Stimulated activated CD8-positive, alpha-beta memory T cell treated with anti-CD3 and anti-CD28 coated beads, Interleukin-12 subunit alpha, Interleukin-12 subunit beta, amount 100 ng/mL, for 1 hour (primary cell): ENCODE data around the gene TRIM16.
A peak's percentile ranks its signal among the peaks of the same experiment; 100 is the strongest.
"Not testable (repeated sequence)": the region's sequence is repeated elsewhere in the genome, so short reads cannot be mapped to it uniquely, and the experiment has no call there.

Source experiments
- DNase-seq: peaks from one replicate; pipeline ENCODE4 v3.0.0-alpha.2; 2020; ENCODE audit warnings: low read depth

Gene TRIM16

GRCh38 chr17:15683824-15684478 lies at the start of gene TRIM16:
TRIM16 (minus strand) TSS chr17:15684311; CDS start chr17:15651609, 32,702 bp downstream.
- peak; percentile 67 for DNase-seq

GRCh38 chr17:15733174-15733789 lies 49.2 kb upstream of the TRIM16 start:
- DNase-seq = not testable (repeated sequence)

- DNase-seq = not testable (repeated sequence)
These were observed 47.8 kb upstream of the TRIM16 start, which contains the start of gene TBC1D26 for GRCh38 chr17:15731900-15732299. TBC1D26 (plus strand) TSS chr17:15732283; CDS start chr17:15735349, 3,066 bp downstream.

- not testable (repeated sequence) for DNase-seq
These were observed 46.4 kb upstream of the TRIM16 start for GRCh38 chr17:15730535-15730934.

DNA sequence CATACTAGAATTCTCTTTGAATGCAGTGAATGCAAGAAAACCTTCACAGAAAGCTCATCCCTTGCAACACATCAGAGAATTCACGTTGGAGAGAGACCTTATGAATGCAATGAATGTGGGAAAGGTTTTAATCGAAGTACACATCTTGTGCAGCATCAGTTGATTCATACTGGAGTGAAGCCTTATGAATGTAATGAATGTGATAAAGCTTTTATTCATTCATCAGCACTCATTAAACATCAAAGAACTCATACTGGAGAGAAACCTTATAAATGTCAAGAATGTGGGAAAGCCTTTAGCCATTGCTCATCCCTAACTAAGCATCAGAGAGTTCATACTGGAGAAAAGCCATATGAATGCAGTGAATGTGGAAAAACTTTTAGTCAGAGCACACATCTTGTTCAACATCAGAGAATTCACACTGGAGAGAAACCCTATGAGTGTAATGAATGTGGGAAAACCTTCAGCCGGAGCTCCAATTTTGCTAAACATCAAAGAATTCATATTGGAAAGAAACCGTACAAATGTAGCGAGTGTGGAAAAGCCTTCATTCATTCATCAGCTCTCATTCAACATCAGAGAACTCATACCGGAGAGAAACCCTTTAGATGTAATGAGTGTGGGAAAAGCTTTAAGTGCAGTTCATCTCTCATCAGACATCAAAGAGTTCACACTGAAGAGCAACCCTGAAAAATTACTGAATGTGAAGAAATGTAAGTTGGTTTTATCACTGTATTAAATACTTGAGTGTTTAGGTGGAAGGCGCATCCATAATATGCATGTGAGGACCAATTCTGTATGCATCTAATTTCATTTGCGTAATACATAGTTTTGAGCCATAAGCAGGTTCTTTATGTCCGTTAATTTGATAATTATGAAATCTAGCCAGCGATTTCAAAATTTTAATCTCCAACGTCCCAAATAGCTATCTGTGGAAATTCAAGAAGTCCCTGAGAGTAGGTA lies 32.8 kb upstream of the TRIM16 start:
- DNase-seq = not testable (repeated sequence)

DNA sequence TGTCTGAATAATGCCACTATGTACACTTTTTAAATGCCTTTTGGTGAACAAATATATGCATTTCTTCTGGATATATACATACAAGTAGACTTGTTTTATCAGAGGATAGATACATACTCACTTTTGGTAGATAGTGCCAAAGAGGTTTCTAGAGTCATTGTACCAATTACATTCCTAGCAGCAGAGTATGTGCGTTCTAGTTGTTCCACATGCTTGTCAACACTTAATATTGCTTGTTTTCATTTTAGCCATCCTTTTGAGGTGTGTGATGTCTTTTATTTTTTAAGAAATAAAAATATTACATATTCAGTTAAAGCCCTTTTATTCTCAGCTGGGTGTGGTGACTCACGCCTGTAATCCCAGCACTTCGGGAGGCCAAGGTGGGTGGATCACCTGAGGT lies 24.8 kb upstream of the TRIM16 start:
- DNase-seq = not testable (repeated sequence)

- not testable (repeated sequence) for DNase-seq
These were observed 20.7 kb upstream of the TRIM16 start for GRCh38 chr17:15704813-15705212.

DNA sequence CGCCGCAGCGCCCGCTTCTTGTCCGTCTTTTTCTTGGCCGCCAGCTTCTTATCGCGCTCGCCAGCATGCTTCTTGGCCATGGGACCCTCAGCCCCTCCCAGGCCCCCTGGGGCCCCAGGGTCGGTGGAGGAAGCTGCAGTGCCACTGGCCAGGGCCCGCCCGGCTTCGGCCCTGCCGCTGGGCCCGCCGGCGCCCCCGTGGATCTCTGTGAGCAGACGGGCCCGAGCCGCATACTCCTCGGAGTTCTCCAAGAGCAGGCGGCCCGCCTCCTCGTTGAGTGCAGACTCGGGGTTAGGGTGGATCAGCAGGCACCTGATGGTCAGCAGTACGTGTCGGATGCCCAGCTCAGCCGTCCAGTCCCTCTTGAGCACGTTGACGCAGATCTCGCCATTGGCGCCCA lies 20.1 kb upstream of the TRIM16 start:
- DNase-seq = not testable (repeated sequence)

GRCh38 chr17:15699937-15700336 lies 15.8 kb upstream of the TRIM16 start:
- DNase-seq = not testable (repeated sequence)

DNA sequence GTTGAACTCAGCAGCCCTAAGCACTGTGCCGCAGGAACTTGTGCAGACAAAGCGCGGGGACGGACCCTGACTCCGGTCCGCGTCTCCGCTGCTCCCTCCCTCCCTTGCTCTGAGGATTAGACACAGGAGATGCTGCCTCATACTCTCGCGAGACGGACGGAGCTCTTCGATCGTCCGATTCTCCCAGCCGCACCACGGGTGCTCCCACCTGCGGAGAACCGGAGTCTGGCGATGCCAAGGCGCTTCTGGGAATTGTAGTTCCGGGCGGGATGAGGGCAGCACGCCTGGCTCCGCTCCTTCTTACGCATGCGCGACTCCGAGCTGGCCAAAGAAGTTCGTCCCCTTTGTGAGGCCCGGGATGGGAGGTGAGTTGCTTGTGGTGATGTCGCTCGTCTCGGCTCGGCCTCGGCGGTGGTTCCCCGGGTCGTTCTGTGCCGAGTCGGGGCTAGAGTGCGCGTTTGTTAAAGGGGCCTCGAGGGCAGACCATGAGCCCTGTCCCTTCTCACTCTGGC lies 15.4 kb upstream of the TRIM16 start, which contains the start of gene ZNF286A:
TSS of gene ZNF286A (plus strand) at position 340 of the 512 bp plus-strand sequence. CDS start 578 bp downstream, outside the sequence.
- peak; percentile 92 for DNase-seq

DNA sequence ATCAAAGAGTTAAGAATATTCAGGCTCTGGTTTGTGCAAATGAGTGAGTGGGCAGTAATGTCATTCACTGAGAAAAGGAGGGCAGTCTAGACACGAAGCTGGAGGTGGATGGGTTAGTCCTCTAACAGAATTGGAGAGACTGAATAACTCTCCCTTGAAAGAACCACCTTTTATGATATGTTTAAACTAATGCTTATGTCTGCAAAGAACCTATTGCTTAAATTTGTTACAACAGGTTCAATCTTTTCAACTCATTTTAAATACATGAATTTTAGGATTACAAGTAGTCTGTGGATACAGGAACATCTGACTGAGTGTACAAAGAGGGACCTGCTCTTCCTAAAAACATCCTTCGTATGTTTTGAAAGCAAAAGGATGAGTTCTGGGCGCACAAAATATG lies 14.9 kb upstream of the TRIM16 start:
- not testable (repeated sequence) for DNase-seq

DNA sequence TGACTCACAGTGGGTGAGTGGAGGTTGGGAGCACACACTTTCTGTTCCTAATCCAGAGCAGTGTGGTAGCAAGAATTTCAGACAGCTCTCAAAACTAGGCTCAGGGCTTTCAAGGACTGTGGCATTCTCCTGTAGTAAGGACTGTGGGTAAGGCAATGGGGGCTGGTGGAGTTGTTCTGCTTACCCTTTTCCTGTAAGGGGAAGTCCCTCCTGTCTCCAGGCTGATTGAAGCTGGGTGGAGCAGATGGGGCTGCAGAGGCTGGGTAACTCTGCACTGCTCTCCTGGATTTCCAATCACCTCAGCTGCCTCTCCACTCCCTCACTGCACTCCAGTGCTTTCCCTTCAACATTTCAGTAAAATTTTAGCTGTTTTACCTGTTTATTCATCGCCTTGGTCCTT lies 3.4 kb upstream of the TRIM16 start:
- DNase-seq = not testable (repeated sequence)

DNA sequence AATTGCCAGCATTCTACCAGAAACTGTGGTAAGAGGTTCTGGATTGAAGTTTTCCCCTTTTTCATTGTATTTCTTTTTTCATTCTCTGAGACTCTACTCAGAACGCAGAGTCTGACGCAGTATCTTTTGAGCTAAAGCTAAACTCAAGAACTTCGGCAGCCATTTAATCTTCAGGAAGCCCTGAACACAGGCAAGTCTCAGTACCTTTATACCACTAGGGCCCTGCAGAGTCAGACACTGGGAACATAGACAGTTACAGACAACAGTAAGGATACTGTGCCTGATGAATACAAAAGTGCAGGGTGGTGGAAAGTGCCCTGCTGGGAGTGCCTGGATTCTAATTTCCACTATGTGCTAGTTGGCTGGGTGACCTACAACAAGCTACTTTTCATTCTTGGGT lies 976 bp downstream of the TRIM16 start:
- DNase-seq = not testable (repeated sequence)

DNA sequence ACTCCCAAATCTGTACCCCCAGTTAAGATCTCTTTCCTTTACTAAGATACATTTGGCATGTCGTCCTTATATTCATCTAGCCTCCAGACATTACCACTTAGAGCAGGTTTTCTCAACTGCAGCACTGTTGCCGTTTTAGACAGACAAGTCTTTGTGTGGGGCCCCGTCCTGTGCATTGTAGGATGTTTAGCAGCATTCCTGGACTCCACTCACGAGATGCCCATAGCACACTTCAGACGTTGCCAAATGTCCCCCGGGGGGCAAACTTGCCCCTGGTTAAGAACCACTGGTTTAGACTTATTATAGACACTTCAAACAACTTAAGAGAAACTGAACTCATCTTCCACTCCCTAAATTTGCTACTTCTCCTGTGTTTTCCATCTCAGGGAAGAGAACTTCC lies 8.1 kb downstream of the TRIM16 start:
- not testable (repeated sequence) for DNase-seq

DNA sequence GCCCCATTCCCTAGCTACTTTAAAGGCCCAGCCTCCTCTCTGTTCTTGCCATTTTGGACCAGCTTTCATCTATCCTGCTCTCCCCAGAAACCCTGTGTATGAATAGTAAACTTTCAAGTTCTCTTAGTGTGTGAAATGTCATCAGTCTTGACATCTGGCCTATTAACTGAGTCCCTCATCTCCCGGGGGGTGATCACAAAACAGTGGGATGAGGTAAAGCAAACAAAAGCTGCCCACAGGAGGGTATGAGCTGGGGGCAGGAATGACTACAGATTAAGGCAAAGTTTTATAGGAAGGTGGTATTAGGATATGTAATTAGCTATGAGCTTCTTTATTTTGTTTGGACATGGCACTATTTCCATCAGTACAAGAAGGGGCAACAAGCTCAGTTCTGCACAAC lies 9.5 kb downstream of the TRIM16 start:
- DNase-seq = not testable (repeated sequence)

GRCh38 chr17:15669526-15669925 lies 14.6 kb downstream of the TRIM16 start:
- DNase-seq = not testable (repeated sequence)

GRCh38 chr17:15663691-15664090 lies 20.4 kb downstream of the TRIM16 start:
- no peak for DNase-seq

GRCh38 chr17:15663176-15663575 lies 20.9 kb downstream of the TRIM16 start:
- no peak for DNase-seq

- no peak for DNase-seq
These were observed 21.4 kb downstream of the TRIM16 start for GRCh38 chr17:15662681-15663080.

DNA sequence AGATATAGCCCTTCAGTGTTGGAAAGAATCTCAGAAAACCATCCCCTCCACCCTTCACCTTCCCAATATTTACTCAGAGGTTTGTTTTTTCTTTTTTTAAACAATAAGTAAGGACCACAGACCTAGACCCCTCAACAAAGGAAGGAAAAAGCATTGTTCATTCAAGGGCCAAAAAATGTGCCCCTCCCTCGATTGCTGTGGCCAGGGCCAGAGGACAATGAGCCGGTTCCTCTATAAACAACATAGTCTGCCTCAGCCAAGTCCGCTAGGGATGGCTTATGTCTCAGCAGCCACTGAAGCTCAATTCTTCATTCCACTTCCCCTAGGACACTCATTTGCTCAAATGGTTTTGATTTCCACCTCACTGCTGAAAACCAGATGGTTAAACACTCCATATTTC lies 24.0 kb downstream of the TRIM16 start:
- no peak for DNase-seq

- no peak for DNase-seq
These were observed 24.4 kb downstream of the TRIM16 start for GRCh38 chr17:15659663-15660062.

DNA sequence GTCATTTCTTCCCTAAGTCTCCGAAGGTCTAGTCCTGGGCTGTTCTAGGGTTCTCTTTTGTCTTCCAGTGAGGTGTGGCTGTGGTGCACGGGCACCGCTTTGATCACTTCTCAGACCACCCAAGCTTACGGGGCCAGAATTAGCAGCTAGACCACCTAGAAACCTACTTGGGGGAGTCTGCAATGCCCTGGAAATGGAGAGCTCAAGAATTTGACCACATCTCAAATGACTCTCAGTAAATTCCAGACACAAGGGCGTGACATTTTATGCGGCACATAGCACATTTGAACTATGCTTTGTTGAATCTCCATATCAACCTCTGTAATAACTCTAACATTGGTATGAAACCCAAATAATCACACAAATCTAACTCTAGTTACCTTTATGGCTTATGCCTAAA lies 24.9 kb downstream of the TRIM16 start:
- DNase-seq = no peak
